Hepatocyte (in vitro differentiated cells): ENCODE results near the gene NOS3. TPM values are rescaled to one million over a fixed set of nuclear protein-coding genes. Genes with fewer than 3 reads are reported as not detected.

ENCODE experiments used
- DNase-seq: peaks from one replicate; pipeline ENCODE4 v3.0.0-alpha.2; 2016; ENCODE audit warnings: low spot score
- H2AFZ ChIP-seq: fragments of 200-600 bp; sonication (generic); 2 replicates; pipeline ENCODE4 v1.6.0; 2016; ENCODE audit warnings: antibody characterized with exemption, mild to moderate bottlenecking
- H3K27ac ChIP-seq: fragments of 200-600 bp; sonication (generic); 2 replicates; pipeline ENCODE4 v1.5.1; 2016; ENCODE audit warnings: mild to moderate bottlenecking
- H3K27me3 ChIP-seq: fragments of 200-600 bp; sonication (generic); 2 replicates; pipeline ENCODE4 v1.6.1; 2016
- H3K36me3 ChIP-seq: fragments of 200-600 bp; sonication (generic); replicated peaks from 2 replicates; pipeline ENCODE4 v1.5.1; 2016; ENCODE audit warnings: low read depth; ENCODE audit not compliant: insufficient read depth
- H3K4me1 ChIP-seq: fragments of 200-600 bp; sonication (generic); 2 replicates; pipeline ENCODE4 v1.5.1; 2016; ENCODE audit warnings: mild to moderate bottlenecking, moderate library complexity; ENCODE audit not compliant: insufficient read depth
- H3K4me2 ChIP-seq: fragments of 200-600 bp; sonication (generic); 2 replicates; pipeline ENCODE4 v1.6.0; 2016
- H3K4me3 ChIP-seq: fragments of 200-600 bp; sonication (generic); 2 replicates; pipeline ENCODE4 v1.5.1; 2016; ENCODE audit warnings: mild to moderate bottlenecking
- H3K79me2 ChIP-seq: fragments of 200-600 bp; sonication (generic); 2 replicates; pipeline ENCODE4 v1.6.0; 2017; ENCODE audit warnings: mild to moderate bottlenecking
- H3K9me2 ChIP-seq: fragments of 200-600 bp; sonication (generic); replicated peaks from 2 replicates; pipeline ENCODE4 v1.6.0; 2017; ENCODE audit warnings: mild to moderate bottlenecking; ENCODE audit not compliant: insufficient read depth
- H3K9me3 ChIP-seq: fragments of 200-600 bp; sonication (generic); 2 replicates; pipeline ENCODE4 v1.5.1; 2016; ENCODE audit warnings: low read depth, mild to moderate bottlenecking
- H4K20me1 ChIP-seq: fragments of 200-600 bp; sonication (generic); 2 replicates; pipeline ENCODE4 v1.6.0; 2016; ENCODE audit warnings: mild to moderate bottlenecking; ENCODE audit not compliant: insufficient read depth, poor library complexity, severe bottlenecking
- EZH2 ChIP-seq: fragments of 200-600 bp; sonication (generic); IDR thresholded peaks from 2 replicates; pipeline ENCODE4 v1.6.1; 2016; ENCODE audit warnings: antibody characterized with exemption, mild to moderate bottlenecking, borderline replicate concordance
- EZH2phosphoT487 ChIP-seq: fragments of 200-600 bp; sonication (generic); IDR thresholded peaks from one replicate; pipeline ENCODE4 v1.6.1; 2018; ENCODE audit warnings: antibody characterized with exemption, mild to moderate bottlenecking, low read depth, moderate library complexity; ENCODE audit not compliant: unreplicated experiment, severe bottlenecking
- WGBS: methylation state at CpG from one replicate; pipeline ENCODE4 v1.1.6; 2016; ENCODE audit warnings: low lambda C conversion rate; ENCODE audit errors: missing lambda C conversion rate; 5-methylcytosine and 5-hydroxymethylcytosine counted together
- polyA plus RNA-seq: library from polyadenylated mRNA; unstranded; fragments of >200 nt; fragmentation: Nextera tagmentation; extraction: Ambion mirVana; gene quantifications from 2 replicates; pipeline ENCODE4 v1.2.1, GENCODE V29; 2016
- total RNA-seq: library from RNA; depleted of rRNA; stranded (reverse); fragments of >200 nt; gene quantifications from 2 replicates; pipeline ENCODE4 v1.2.3, GENCODE V29; 2014
- TF ChIP-seq, protein P1 (sequence below): fragments of 200-600 bp; sonication (generic); IDR thresholded peaks from 2 replicates; pipeline ENCODE4 v1.5.1; 2016; ENCODE audit warnings: antibody characterized with exemption, mild to moderate bottlenecking; ENCODE audit not compliant: poor library complexity

Gene NOS3
- total and polyA plus RNA-seq, 2 experiments from 2014 or later: 9.8 to 17.4 TPM

GRCh38 chr7:151007469-151007898 is 16.7 kb downstream of the NOS3 start:
- no peak for TF ChIP-seq EZH2phosphoT487
- TF ChIP-seq, protein P1, sequence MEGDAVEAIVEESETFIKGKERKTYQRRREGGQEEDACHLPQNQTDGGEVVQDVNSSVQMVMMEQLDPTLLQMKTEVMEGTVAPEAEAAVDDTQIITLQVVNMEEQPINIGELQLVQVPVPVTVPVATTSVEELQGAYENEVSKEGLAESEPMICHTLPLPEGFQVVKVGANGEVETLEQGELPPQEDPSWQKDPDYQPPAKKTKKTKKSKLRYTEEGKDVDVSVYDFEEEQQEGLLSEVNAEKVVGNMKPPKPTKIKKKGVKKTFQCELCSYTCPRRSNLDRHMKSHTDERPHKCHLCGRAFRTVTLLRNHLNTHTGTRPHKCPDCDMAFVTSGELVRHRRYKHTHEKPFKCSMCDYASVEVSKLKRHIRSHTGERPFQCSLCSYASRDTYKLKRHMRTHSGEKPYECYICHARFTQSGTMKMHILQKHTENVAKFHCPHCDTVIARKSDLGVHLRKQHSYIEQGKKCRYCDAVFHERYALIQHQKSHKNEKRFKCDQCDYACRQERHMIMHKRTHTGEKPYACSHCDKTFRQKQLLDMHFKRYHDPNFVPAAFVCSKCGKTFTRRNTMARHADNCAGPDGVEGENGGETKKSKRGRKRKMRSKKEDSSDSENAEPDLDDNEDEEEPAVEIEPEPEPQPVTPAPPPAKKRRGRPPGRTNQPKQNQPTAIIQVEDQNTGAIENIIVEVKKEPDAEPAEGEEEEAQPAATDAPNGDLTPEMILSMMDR: no peak
- TF ChIP-seq EZH2: no peak
- H3K4me1 ChIP-seq: peaks cover 19% of the 10 kb centered on the region
- no peaks in the 10 kb centered on the region for H3K9me3 ChIP-seq
- no peaks in the 10 kb centered on the region for H3K27me3 ChIP-seq
- no peak overlapping the region for H3K27ac ChIP-seq
- H3K4me3 ChIP-seq: no peak overlapping the region
- no peaks in the 10 kb centered on the region for H3K9me2 ChIP-seq
- no peaks in the 10 kb centered on the region for H4K20me1 ChIP-seq
- H2AFZ ChIP-seq: no peak overlapping the region
- H3K79me2 ChIP-seq: no peaks in the 10 kb centered on the region
- no peak overlapping the region for H3K4me2 ChIP-seq
- 65% methylated on average over 7 of the region's 7 CpGs for WGBS
- no peaks in the 10 kb centered on the region for H3K36me3 ChIP-seq
- DNase-seq: no peak

DNA sequence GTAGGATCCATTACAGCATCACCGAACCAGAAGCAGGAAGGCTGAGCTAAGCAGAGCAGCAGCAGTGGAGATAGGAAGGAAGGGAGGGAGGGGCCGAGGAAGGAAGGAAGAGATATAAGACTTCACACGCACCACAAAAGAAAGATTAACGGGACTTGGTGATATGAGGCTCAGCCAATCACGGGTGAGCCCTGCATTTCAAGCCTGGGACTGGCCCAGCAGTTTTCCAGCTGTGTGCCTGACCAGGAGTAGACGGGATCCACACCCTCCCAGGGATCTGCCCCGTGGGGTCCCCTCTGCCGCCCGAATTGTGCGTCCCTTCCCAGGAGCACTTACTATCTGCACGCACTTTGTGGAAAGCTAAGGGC is 17.3 kb downstream of the NOS3 start:
- no peaks in the 10 kb centered on the region for H4K20me1 ChIP-seq
- no peaks in the 10 kb centered on the region for H3K27me3 ChIP-seq
- no peaks in the 10 kb centered on the region for H3K9me3 ChIP-seq
- no peak overlapping the region for H3K4me3 ChIP-seq
- H3K9me2 ChIP-seq: no peaks in the 10 kb centered on the region
- no peaks in the 10 kb centered on the region for H3K79me2 ChIP-seq
- WGBS: 55% methylated on average over 11 of the region's 11 CpGs
- no peak for DNase-seq
- no peaks in the 10 kb centered on the region for H3K36me3 ChIP-seq
- peaks cover 25% of the 10 kb centered on the region for H3K4me1 ChIP-seq
- no peak for TF ChIP-seq EZH2phosphoT487
- TF ChIP-seq, protein P1: no peak
- no peak for TF ChIP-seq EZH2
- no peak overlapping the region for H2AFZ ChIP-seq
- H3K4me2 ChIP-seq: peak overlapping the region; percentile 60
- no peak overlapping the region for H3K27ac ChIP-seq

DNA sequence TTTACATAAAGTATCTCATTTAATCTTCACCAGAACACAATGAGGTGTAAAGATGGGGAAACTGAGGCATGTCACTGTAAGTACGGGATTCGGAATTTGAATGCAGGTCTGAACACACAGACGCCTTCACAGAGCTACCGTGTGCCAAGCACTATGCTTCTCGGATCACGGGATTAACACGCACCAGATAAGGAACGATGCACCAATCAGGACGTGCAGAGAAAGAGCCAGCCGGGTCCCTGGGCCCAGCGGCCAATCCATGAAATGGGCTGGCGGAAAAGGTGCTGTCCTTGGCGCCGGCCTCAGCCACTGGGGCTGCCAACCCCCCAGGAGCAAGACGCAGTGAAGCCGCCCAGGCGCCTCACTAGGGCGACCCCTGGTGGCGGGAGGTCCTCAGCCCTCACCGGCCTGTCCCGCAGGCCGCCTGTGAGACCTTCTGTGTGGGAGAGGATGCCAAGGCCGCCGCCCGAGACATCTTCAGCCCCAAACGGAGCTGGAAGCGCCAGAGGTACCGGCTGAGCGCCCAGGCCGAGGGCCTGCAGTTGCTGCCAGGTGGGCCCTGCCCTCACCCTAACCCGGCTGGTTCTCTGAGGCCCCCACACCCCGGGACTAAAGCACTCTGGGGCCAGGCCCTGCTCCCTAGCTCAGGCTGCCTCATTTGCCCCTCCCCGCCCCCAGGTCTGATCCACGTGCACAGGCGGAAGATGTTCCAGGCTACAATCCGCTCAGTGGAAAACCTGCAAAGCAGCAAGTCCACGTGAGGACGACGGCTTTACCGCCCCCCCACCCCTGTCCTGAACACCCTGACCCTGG is 17.9 kb downstream of the NOS3 start:
- Histone ChIP-seq H3K4me2 (peak overlapping the region; percentile 60), H3K4me1 (peaks cover 30% of the 10 kb centered on the region), H3K79me2 (no peaks in the 10 kb centered on the region), H3K27me3 (no peaks in the 10 kb centered on the region), H3K36me3 (no peaks in the 10 kb centered on the region), H2AFZ (no peak overlapping the region), H3K9me3 (no peaks in the 10 kb centered on the region), H3K27ac (no peak overlapping the region), H3K4me3 (no peak overlapping the region), H3K9me2 (no peaks in the 10 kb centered on the region), H4K20me1 (no peaks in the 10 kb centered on the region)
- TF ChIP-seq EZH2phosphoT487: no peak
- TF ChIP-seq, protein P1: peak; percentile 67
- WGBS: 64% methylated on average over 36 of the region's 40 CpGs
- DNase-seq: peak; percentile 64
